ENCODE results near the gene CACNA1A. TPM values are rescaled to one million over a fixed set of nuclear protein-coding genes. Genes with fewer than 3 reads are reported as not detected.
"Not testable (repeated sequence)": the region's sequence is repeated elsewhere in the genome, so short reads cannot be mapped to it uniquely, and the experiment has no call there.

CACNA1A gene
- total and polyA plus RNA-seq, 11 donors, result 0.17 to 1.2 (median 0.67) TPM

GRCh38 chr19:13538601-13539253 lies 32.4 kb upstream of the CACNA1A start:
- H3K4me3 ChIP-seq, result no peak overlapping the region
- intact Hi-C loops (cut with DNase I), result no loop called here
- TF ChIP-seq POLR2A (IDR thresholded peaks at IDR 0.05), result no peak
- no peak for TF ChIP-seq CTCF (IDR thresholded peaks at IDR 0.05)
- no peak for DNase-seq
- ATAC-seq, result no peak
- peaks cover 0 to 23% (median 5%) of the 10 kb centered on the region in 9 donors for H3K27me3 ChIP-seq
- 62 to 71% (median 70%) methylated on average over 7 of the region's 7 CpGs for WGBS, 4 donors
- no peak overlapping the region for H3K27ac ChIP-seq
- peaks cover 0 to 12% (median 3%) of the 10 kb centered on the region in 12 donors for H3K9me3 ChIP-seq
- H3K36me3 ChIP-seq, result no peaks in the 10 kb centered on the region
- H3K4me1 ChIP-seq, result no peaks in the 10 kb centered on the region

GRCh38 chr19:13537454-13537853 lies 31.2 kb upstream of the CACNA1A start:
- H3K4me3 ChIP-seq, result no peak overlapping the region
- H3K36me3 ChIP-seq, result no peaks in the 10 kb centered on the region
- intact Hi-C loops (cut with DNase I), result no loop called here
- peaks cover 0 to 23% (median 5%) of the 10 kb centered on the region in 9 donors for H3K27me3 ChIP-seq
- no peak for DNase-seq
- ATAC-seq, result no peak
- peaks cover 0 to 5% (median 0%) of the 10 kb centered on the region in 12 donors for H3K9me3 ChIP-seq
- H3K4me1 ChIP-seq, result no peaks in the 10 kb centered on the region
- 45 to 80% (median 46%) methylated on average over 3 to 6 of the region's 6 CpGs for WGBS, 4 donors
- H3K27ac ChIP-seq, result no peak overlapping the region
- TF ChIP-seq CTCF (IDR thresholded peaks at IDR 0.05) (no peak), POLR2A (IDR thresholded peaks at IDR 0.05) (no peak)

- WGBS, 4 donors, result 21 to 31% (median 26%) methylated on average over 6 of the region's 6 CpGs
- intact Hi-C loops (cut with DNase I), result no loop called here
- no peak for ATAC-seq
- H3K36me3 ChIP-seq, result no peaks in the 10 kb centered on the region
- H3K27me3 ChIP-seq, result peaks cover 0 to 20% (median 0%) of the 10 kb centered on the region in 9 donors
- H3K4me3 ChIP-seq, result no peak overlapping the region
- peaks cover 0 to 5% (median 0%) of the 10 kb centered on the region in 12 donors for H3K9me3 ChIP-seq
- no peaks in the 10 kb centered on the region for H3K4me1 ChIP-seq
- no peak for DNase-seq
- TF ChIP-seq POLR2A (IDR thresholded peaks at IDR 0.05), result no peak
- TF ChIP-seq CTCF (IDR thresholded peaks at IDR 0.05), result no peak
- H3K27ac ChIP-seq, result no peak overlapping the region
Measured at GRCh38 chr19:13530720-13531119, 24.4 kb upstream of the CACNA1A start.

- H3K9me3 ChIP-seq; H3K27ac ChIP-seq; intact Hi-C loops (cut with DNase I); ATAC-seq; H3K36me3 ChIP-seq; DNase-seq; H3K4me3 ChIP-seq; H3K4me1 ChIP-seq: not testable (repeated sequence)
- peaks cover 0 to 20% (median 0%) of the 10 kb centered on the region in 9 donors for H3K27me3 ChIP-seq
- 69 to 83% (median 78%) methylated on average over 2 of the region's 2 CpGs for WGBS, 4 donors
Measured at GRCh38 chr19:13529721-13530120, 23.4 kb upstream of the CACNA1A start.

- Histone ChIP-seq H3K9me3 (peaks cover 0 to 10% (median 0%) of the 10 kb centered on the region in 12 donors), H3K4me1 (no peaks in the 10 kb centered on the region), H3K27ac (no peak overlapping the region), H3K36me3 (no peaks in the 10 kb centered on the region), H3K27me3 (peaks cover 0 to 29% (median 0%) of the 10 kb centered on the region in 9 donors), H3K4me3 (no peak overlapping the region)
- no peak for TF ChIP-seq POLR2A (IDR thresholded peaks at IDR 0.05)
- TF ChIP-seq CTCF (IDR thresholded peaks at IDR 0.05), result peak in 2 of 12 donors; percentile 7 to 16
- intact Hi-C loops (cut with DNase I), result no loop called here
- WGBS, 4 donors, result 10 to 14% (median 11%) methylated on average over 2 of the region's 2 CpGs
- no peak for ATAC-seq
- no peak for DNase-seq
Measured at GRCh38 chr19:13526552-13526951, 20.3 kb upstream of the CACNA1A start.

All from heart left ventricle (tissue), 16 donors.